Fibroblast of skin of right biceps (primary cell): ENCODE results near the gene EMC1.
"Not testable (repeated sequence)": the region's sequence is repeated elsewhere in the genome, so short reads cannot be mapped to it uniquely, and the experiment has no call there.

Source experiments
- DNase-seq: peaks from one replicate; pipeline ENCODE4 v3.0.0-alpha.2; 2013

Gene EMC1

GRCh38 chr1:19186001-19186400 lies 65.3 kb downstream of the EMC1 start:
- DNase-seq: no peak

GRCh38 chr1:19182223-19182622 lies 69.1 kb downstream of the EMC1 start:
- DNase-seq: no peak

- DNase-seq: not testable (repeated sequence)
Observed at GRCh38 chr1:19180265-19180657, 71.1 kb downstream of the EMC1 start.

- peak; percentile 11 for DNase-seq
Observed at GRCh38 chr1:19179597-19180264, 71.6 kb downstream of the EMC1 start.

GRCh38 chr1:19178734-19179398 lies 72.5 kb downstream of the EMC1 start:
- DNase-seq: no peak

- no peak for DNase-seq
Observed at GRCh38 chr1:19177811-19178210, 73.5 kb downstream of the EMC1 start.

- peak; percentile 9 for DNase-seq
Observed at GRCh38 chr1:19169642-19170041, 81.7 kb downstream of the EMC1 start.

GRCh38 chr1:19167140-19167539 lies 84.2 kb downstream of the EMC1 start:
- no peak for DNase-seq

- DNase-seq: no peak
Observed at GRCh38 chr1:19166066-19166465, 85.3 kb downstream of the EMC1 start.
